Measurements from ENCODE around the gene REPIN1. TPM values are rescaled to one million over a fixed set of nuclear protein-coding genes. Genes with fewer than 3 reads are reported as not detected.

REPIN1 gene
- total and polyA plus RNA-seq, 9 of the 15 experiments (the other 6 are each of a cell fraction or from before 2014, with no cell fraction given): 8.1 to 283 (median 94.3) TPM

DNA sequence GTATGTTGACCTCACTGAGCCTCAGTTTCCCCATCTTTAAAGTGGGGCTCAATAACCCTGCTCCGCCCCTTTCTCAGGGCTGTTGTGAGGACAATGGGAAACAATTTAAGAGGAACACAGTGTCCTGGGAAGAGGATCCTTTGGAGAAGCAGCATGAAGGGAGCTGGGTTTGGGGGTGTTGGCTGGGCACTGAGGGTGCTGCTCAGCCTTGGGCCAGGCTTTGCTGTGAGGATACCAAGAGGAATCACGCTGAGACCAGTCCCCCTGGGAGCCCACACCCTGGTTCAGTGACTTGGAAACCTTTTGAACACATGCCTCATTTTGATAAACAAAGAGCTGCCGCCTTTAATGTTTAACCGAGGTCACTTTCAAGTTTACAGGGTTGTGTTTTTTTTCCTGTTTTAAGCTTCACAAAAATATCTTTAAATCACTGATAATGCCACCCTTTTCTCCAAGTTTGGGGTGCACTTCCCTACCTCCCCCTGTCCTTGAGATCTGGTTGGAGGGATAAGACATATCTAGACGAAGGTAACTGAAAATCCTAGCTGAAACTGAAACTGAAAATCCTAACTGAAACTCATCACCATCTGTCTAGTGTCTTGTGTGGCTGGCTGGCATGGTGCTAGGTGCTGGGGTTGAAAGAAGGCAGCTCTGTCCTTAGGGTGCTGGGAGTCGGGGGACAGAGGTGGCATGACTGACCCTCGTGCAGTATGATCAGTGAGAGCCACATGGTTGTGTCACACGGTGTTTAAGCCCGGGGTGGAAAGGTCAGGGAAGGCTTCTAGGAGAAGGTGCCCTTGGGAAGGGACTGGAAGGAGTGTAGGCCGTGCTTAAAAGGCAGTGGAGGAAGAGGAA lies 38.2 kb downstream of the REPIN1 start (continued):
- TF ChIP-seq, protein P1, sequence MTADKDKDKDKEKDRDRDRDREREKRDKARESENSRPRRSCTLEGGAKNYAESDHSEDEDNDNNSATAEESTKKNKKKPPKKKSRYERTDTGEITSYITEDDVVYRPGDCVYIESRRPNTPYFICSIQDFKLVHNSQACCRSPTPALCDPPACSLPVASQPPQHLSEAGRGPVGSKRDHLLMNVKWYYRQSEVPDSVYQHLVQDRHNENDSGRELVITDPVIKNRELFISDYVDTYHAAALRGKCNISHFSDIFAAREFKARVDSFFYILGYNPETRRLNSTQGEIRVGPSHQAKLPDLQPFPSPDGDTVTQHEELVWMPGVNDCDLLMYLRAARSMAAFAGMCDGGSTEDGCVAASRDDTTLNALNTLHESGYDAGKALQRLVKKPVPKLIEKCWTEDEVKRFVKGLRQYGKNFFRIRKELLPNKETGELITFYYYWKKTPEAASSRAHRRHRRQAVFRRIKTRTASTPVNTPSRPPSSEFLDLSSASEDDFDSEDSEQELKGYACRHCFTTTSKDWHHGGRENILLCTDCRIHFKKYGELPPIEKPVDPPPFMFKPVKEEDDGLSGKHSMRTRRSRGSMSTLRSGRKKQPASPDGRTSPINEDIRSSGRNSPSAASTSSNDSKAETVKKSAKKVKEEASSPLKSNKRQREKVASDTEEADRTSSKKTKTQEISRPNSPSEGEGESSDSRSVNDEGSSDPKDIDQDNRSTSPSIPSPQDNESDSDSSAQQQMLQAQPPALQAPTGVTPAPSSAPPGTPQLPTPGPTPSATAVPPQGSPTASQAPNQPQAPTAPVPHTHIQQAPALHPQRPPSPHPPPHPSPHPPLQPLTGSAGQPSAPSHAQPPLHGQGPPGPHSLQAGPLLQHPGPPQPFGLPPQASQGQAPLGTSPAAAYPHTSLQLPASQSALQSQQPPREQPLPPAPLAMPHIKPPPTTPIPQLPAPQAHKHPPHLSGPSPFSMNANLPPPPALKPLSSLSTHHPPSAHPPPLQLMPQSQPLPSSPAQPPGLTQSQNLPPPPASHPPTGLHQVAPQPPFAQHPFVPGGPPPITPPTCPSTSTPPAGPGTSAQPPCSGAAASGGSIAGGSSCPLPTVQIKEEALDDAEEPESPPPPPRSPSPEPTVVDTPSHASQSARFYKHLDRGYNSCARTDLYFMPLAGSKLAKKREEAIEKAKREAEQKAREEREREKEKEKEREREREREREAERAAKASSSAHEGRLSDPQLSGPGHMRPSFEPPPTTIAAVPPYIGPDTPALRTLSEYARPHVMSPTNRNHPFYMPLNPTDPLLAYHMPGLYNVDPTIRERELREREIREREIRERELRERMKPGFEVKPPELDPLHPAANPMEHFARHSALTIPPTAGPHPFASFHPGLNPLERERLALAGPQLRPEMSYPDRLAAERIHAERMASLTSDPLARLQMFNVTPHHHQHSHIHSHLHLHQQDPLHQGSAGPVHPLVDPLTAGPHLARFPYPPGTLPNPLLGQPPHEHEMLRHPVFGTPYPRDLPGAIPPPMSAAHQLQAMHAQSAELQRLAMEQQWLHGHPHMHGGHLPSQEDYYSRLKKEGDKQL (CRISPR knock-in tag; IDR thresholded peaks at IDR 0.05; ENCODE audit: borderline replicate concordance): peak; percentile 51; the same call in 1 of the 2 replicates
- TF ChIP-seq, protein P2, sequence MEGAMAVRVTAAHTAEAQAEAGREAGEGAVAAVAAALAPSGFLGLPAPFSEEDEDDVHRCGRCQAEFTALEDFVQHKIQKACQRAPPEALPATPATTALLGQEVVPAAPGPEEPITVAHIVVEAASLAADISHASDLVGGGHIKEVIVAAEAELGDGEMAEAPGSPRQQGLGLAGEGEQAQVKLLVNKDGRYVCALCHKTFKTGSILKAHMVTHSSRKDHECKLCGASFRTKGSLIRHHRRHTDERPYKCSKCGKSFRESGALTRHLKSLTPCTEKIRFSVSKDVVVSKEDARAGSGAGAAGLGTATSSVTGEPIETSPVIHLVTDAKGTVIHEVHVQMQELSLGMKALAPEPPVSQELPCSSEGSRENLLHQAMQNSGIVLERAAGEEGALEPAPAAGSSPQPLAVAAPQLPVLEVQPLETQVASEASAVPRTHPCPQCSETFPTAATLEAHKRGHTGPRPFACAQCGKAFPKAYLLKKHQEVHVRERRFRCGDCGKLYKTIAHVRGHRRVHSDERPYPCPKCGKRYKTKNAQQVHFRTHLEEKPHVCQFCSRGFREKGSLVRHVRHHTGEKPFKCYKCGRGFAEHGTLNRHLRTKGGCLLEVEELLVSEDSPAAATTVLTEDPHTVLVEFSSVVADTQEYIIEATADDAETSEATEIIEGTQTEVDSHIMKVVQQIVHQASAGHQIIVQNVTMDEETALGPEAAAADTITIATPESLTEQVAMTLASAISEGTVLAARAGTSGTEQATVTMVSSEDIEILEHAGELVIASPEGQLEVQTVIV (CRISPR knock-in tag; IDR thresholded peaks at IDR 0.05; ENCODE audit: borderline replicate concordance): no peak
- TF ChIP-seq SMARCA4 (IDR thresholded peaks at IDR 0.05) (peak; percentile 51; the same call in 1 of the 2 replicates), ESRRA (IDR thresholded peaks at IDR 0.05; ENCODE audit: borderline replicate concordance, low read depth) (peak; percentile 99), RBM22 (IDR thresholded peaks at IDR 0.05; ENCODE audit: low read depth, low read length, poor library complexity, severe bottlenecking) (no peak), POLR2AphosphoS2 (IDR thresholded peaks at IDR 0.05; ENCODE audit: low read length) (no peak), MEF2D (tag; conservative IDR thresholded peaks at IDR 0.05; ENCODE audit: low read depth) (0 out of 2 replicates have a peak, but pooled peaks have one; percentile 20), SIN3A (IDR thresholded peaks at IDR 0.05; ENCODE audit: borderline replicate concordance in 2 of 2, control insufficient read depth in 1 of 2, low read depth in 2 of 2, low read length in 2 of 2) (0 out of 4 replicates have a peak, but pooled peaks of 1 of the 2 experiments have one; percentile 8), RB1 (IDR thresholded peaks at IDR 0.05; ENCODE audit: low read depth) (peak; percentile 17; the same call in 1 of the 2 replicates), SOX6 (IDR thresholded peaks at IDR 0.05) (0 out of 2 replicates have a peak, but pooled peaks have one; percentile 11), ZFP36 (IDR thresholded peaks at IDR 0.05; ENCODE audit: low read depth, low read length, partially characterized antibody) (peak; percentile 52), THRAP3 (IDR thresholded peaks at IDR 0.05; ENCODE audit: borderline replicate concordance) (no peak), DPF2 (IDR thresholded peaks at IDR 0.05) (peak; percentile 45)
- TF ChIP-seq, protein P3, sequence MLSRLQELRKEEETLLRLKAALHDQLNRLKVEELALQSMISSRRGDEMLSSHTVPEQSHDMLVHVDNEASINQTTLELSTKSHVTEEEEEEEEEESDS (CRISPR knock-in tag; IDR thresholded peaks at IDR 0.05): no peak
- TF ChIP-seq, protein P4, sequence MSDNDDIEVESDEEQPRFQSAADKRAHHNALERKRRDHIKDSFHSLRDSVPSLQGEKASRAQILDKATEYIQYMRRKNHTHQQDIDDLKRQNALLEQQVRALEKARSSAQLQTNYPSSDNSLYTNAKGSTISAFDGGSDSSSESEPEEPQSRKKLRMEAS (CRISPR knock-in tag; IDR thresholded peaks at IDR 0.05): peak; percentile 63
- TF ChIP-seq, protein P5, sequence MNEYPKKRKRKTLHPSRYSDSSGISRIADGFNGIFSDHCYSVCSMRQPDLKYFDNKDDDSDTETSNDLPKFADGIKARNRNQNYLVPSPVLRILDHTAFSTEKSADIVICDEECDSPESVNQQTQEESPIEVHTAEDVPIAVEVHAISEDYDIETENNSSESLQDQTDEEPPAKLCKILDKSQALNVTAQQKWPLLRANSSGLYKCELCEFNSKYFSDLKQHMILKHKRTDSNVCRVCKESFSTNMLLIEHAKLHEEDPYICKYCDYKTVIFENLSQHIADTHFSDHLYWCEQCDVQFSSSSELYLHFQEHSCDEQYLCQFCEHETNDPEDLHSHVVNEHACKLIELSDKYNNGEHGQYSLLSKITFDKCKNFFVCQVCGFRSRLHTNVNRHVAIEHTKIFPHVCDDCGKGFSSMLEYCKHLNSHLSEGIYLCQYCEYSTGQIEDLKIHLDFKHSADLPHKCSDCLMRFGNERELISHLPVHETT (CRISPR knock-in tag; conservative IDR thresholded peaks at IDR 0.05 in 1 of 2, IDR thresholded peaks at IDR 0.05 in 1 of 2): peak in 1 of 2 experiments; percentile 71; a peak in 1 of 4 replicates

Measured in K562 (cell line).